ES-I3 (cell line): ENCODE measurements around the gene CFAP97D2.
"Not testable (repeated sequence)": the region's sequence is repeated elsewhere in the genome, so short reads cannot be mapped to it uniquely, and the experiment has no call there.

Source experiments
- H3K36me3 ChIP-seq: 2 replicates; pipeline ENCODE4 v1.6.1; 2013; ENCODE audit warnings: mild to moderate bottlenecking, low read length, control low read depth, moderate library complexity; ENCODE audit not compliant: insufficient read depth
- H3K4me1 ChIP-seq: 2 replicates; pipeline ENCODE4 v1.6.1; 2013; ENCODE audit warnings: mild to moderate bottlenecking, control low read depth, low read length; ENCODE audit not compliant: insufficient read depth
- H3K9ac ChIP-seq: 2 replicates; pipeline ENCODE4 v1.6.1; 2013; ENCODE audit warnings: low read depth, mild to moderate bottlenecking, low read length, moderate library complexity
- H3K9me3 ChIP-seq: 2 replicates; pipeline ENCODE4 v1.6.1; 2013; ENCODE audit warnings: mild to moderate bottlenecking, low read length, moderate library complexity; ENCODE audit not compliant: control insufficient read depth, insufficient read depth

Gene CFAP97D2

GRCh38 chr13:114263578-114263977 lies 84.5 kb downstream of the CFAP97D2 start:
- H3K36me3 ChIP-seq, result peaks cover 52% of the 10 kb centered on the region
- no peak overlapping the region; the same call in 1 of the 2 replicates for H3K9ac ChIP-seq

DNA sequence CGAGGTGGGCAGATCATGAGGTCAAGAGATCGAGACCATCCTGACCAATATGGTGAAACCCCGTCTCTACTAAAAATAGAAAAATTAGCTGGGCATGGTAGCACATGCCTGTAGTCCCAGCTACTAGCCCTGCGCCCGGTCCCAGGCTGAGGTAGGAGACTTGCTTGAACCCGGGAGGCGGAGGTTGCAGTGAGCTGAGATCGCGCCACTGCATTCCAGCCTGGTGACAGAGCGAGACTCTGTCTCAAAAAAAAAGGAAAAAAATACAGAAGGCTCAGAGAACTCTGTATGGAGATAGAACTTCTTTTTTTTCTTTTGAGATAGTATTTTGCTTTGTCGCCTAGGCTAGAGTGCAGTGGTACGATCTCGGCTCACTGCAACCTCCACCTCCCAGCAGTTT lies 85.3 kb downstream of the CFAP97D2 start:
- H3K9me3 ChIP-seq, H3K4me1 ChIP-seq, H3K9ac ChIP-seq: not testable (repeated sequence)
- H3K36me3 ChIP-seq, result peaks cover 56% of the 10 kb centered on the region

More at GRCh38 chr13:114263578-114263977, 84.5 kb downstream of the CFAP97D2 start:
- Histone ChIP-seq H3K4me1 (no peaks in the 10 kb centered on the region), H3K9me3 (no peaks in the 10 kb centered on the region)

DNA sequence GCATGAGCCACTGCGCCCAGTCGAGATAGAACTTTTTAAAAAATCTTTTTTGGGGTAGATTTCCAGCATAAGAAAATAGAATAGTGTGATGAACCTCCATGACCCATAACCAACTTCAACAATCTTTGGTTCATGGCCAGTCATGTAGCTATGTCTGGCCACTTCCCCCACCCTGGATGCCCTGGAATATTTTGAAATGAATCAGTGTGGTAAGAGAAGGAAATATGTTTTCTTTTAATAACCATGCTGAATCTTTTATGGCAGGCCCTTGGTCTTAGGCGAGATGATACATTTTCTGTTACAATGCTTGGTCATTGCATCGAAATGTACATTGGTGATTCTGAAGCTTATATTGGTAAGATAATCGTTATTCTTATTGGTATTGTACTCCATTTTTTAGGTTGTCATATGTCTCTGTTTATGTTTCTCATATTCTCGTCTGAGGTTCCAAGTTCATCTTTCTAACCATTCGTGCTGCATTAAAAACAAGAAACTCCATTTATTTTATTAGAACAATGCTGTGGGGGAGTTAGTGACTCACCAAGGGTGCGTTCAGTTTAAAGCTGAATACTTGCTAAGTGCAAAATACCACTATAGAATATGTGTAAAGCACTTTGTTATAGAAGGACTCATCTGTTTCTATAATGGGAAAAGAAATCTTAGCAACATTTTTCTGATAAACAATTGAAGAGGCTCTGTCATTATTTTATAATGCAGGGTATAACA lies 86.0 kb downstream of the CFAP97D2 start:
- no peaks in the 10 kb centered on the region; the same call in 1 of the 2 replicates for H3K9me3 ChIP-seq
- no peaks in the 10 kb centered on the region for H3K4me1 ChIP-seq
- H3K9ac ChIP-seq, result no peak overlapping the region
- H3K36me3 ChIP-seq, result peaks cover 53% of the 10 kb centered on the region

- no peaks in the 10 kb centered on the region for H3K4me1 ChIP-seq
- H3K9me3 ChIP-seq, result no peaks in the 10 kb centered on the region; the same call in 1 of the 2 replicates
- peaks cover 46% of the 10 kb centered on the region for H3K36me3 ChIP-seq
- no peak overlapping the region for H3K9ac ChIP-seq
These were observed 87.2 kb downstream of the CFAP97D2 start for GRCh38 chr13:114266241-114266640.

DNA sequence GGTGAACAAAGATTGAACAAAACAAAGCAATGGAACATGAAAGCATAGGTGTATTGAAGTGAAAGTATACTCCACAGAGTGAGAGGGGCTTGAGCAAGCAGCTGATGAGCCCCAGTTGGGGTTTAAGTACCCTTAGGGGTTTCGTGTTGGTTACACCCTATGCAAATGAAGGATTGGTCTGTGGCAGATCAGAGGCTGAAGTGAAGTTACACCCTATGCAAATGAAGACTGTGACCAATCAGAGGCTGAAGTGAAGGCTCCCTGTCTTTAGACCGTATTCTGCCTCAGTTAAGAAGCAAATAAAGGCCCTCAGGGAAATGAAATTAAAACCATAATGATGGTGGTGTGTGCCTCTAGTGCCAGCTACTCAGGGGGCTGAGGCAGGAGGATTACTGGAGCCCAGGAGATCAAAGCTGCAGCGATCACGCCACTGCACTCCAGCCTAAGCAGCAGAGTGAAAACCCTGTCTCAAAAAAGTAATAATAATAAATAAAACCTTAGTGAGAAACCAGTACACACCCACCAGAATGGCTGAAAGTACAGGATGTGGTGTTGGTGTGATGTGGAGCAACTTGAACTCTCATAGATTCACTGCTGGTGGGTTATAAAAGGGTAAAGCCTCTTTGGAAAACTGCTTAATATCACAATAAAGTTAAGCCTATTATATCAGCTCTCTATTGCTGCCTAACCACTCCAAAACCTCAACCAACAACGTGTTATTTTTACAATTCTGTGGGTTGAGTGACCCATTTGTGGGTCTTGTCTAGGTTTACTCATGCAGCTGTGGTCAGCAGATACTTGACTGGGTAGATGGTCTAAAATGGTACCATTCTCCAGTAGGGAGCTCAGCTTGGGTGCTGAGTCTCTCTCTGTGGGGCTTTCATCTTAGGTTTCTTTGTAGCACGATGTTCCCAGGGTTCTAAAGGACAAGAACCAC lies 89.6 kb downstream of the CFAP97D2 start:
- Histone ChIP-seq H3K9ac (no peak overlapping the region), H3K9me3 (no peaks in the 10 kb centered on the region; the same call in 1 of the 2 replicates), H3K4me1 (no peaks in the 10 kb centered on the region), H3K36me3 (peaks cover 39% of the 10 kb centered on the region)

DNA sequence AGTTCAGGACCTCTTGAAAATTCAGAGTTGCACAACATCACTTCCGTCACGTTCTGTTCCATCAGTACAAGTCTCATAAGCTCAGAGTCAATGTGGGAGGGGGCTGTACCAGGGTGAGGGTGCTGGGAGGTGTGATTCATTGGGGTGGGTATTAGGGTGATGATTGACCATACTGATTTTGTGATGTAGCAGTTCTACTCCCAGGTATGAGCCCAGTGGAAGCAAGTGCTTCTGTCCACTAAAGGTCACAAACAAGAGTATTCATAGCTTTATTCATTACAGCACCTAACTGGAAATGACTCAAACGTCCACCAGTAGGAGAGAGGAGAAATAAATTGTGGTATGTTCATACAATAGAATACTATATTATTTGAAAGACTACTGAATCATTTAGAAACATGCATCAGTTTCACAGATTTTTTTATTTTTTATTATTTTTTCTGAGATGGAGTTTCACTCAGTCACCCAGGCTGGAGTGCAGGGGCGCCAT lies 90.3 kb downstream of the CFAP97D2 start:
- Histone ChIP-seq H3K36me3 (peaks cover 35% of the 10 kb centered on the region), H3K4me1 (no peaks in the 10 kb centered on the region), H3K9me3 (no peaks in the 10 kb centered on the region; the same call in 1 of the 2 replicates), H3K9ac (no peak overlapping the region)
